Keratinocyte (primary cell): ENCODE results near the gene MED26. TPM values are rescaled to one million over a fixed set of nuclear protein-coding genes. Genes with fewer than 3 reads are reported as not detected.
"Not testable (repeated sequence)": the region's sequence is repeated elsewhere in the genome, so short reads cannot be mapped to it uniquely, and the experiment has no call there.

Experiments
- DNase-seq: peaks from one replicate; pipeline ENCODE4 v3.0.0-alpha.2; 2011; ENCODE audit warnings: low read depth, missing footprints, low spot score
- FAIRE-seq: peaks from 2 replicates; lab custom pipeline; 2011; peaks lifted over from hg19 to GRCh38; lab: Jason Lieb, UNC
- H2AFZ ChIP-seq: 2 replicates; pipeline ENCODE4 v1.6.0; 2012; ENCODE audit warnings: low read length, control low read depth, inconsistent platforms; ENCODE audit not compliant: control insufficient read depth
- H3K27ac ChIP-seq: 2 replicates; pipeline ENCODE4 v1.5.1; 2011; ENCODE audit warnings: low read length; ENCODE audit not compliant: control insufficient read depth, insufficient read depth
- H3K27me3 ChIP-seq: 3 replicates; pipeline ENCODE4 v1.6.0; 2011; ENCODE audit warnings: low read length; ENCODE audit not compliant: control insufficient read depth, insufficient read depth; ENCODE audit errors: extremely low read depth
- H3K36me3 ChIP-seq, 2 experiments: 2 replicates in 1 of 2; 3 replicates in 1 of 2; pipeline ENCODE4 v1.5.1; 2011; ENCODE audit warnings: low read length in 2 of 2, mild to moderate bottlenecking in 1 of 2; ENCODE audit not compliant: control insufficient read depth in 2 of 2, insufficient read depth in 2 of 2; ENCODE audit errors: extremely low read depth in 1 of 2
- H3K4me1 ChIP-seq: 3 replicates; pipeline ENCODE4 v1.5.1; 2011; ENCODE audit warnings: low read length; ENCODE audit not compliant: control insufficient read depth, insufficient read depth; ENCODE audit errors: extremely low read depth
- H3K4me2 ChIP-seq: 3 replicates; pipeline ENCODE4 v1.6.0; 2011; ENCODE audit warnings: low read depth, low read length; ENCODE audit not compliant: control insufficient read depth, insufficient read depth; ENCODE audit errors: extremely low read depth
- H3K4me3 ChIP-seq, 3 experiments: fragments of 200-600 bp in 1 of 3; sonication (generic) in 1 of 3; 2 replicates in 2 of 3; 3 replicates in 1 of 3; pipeline ENCODE4 v1.5.1; 2011 to 2016; ENCODE audit warnings: low read length in 3 of 3, mild to moderate bottlenecking in 3 of 3, control low read depth in 2 of 3, inconsistent platforms in 1 of 3, low read depth in 1 of 3, mixed read lengths in 1 of 3, mixed run types in 1 of 3, moderate library complexity in 1 of 3; ENCODE audit not compliant: control insufficient read depth in 2 of 3, insufficient read depth in 2 of 3; ENCODE audit errors: extremely low read depth in 1 of 3
- H3K79me2 ChIP-seq: 2 replicates; pipeline ENCODE4 v1.6.0; 2012; ENCODE audit warnings: low read length; ENCODE audit not compliant: control insufficient read depth, insufficient read depth
- H3K9ac ChIP-seq: 3 replicates; pipeline ENCODE4 v1.6.0; 2011; ENCODE audit warnings: low read length; ENCODE audit not compliant: control insufficient read depth, insufficient read depth; ENCODE audit errors: extremely low read depth
- H3K9me1 ChIP-seq: 3 replicates; pipeline ENCODE4 v1.6.0; 2011; ENCODE audit warnings: low read length; ENCODE audit not compliant: control insufficient read depth, insufficient read depth; ENCODE audit errors: extremely low read depth
- H3K9me3 ChIP-seq: 2 replicates; pipeline ENCODE4 v1.5.1; 2012; ENCODE audit warnings: low read depth, low read length; ENCODE audit not compliant: control insufficient read depth
- H4K20me1 ChIP-seq: 3 replicates; pipeline ENCODE4 v1.6.0; 2011; ENCODE audit warnings: low read length; ENCODE audit not compliant: control insufficient read depth, insufficient read depth; ENCODE audit errors: extremely low read depth
- EZH2 ChIP-seq: IDR thresholded peaks from one replicate; pipeline ENCODE4 v1.6.1; 2012; ENCODE audit warnings: inconsistent platforms, mild to moderate bottlenecking, low read length, moderate library complexity
- dilution Hi-C: fragments of 300-500 bp; cut with MboI; formaldehyde crosslinking; loops from one replicate; pipeline ENCODE4 v1.7.0; 2020; ENCODE audit warnings: low sequenced_read_pairs; ENCODE audit not compliant: extremely low pct_ligation_motif_present
- polyA plus RNA-seq, 5 experiments: library from polyadenylated mRNA; depleted of rRNA in 3 of 5; stranded (reverse) in 3 of 5; stranded (forward) in 1 of 5; unstranded in 1 of 5; fragments of >200 nt; gene quantifications; 1 replicate in 1 of 5; 2 replicates in 3 of 5; 3 replicates in 1 of 5; pipeline versions ENCODE4 v1.2.1 to v1.2.3, GENCODE V29; 2011 to 2012; ENCODE audit warnings: missing spikeins in 2 of 5, low read depth in 1 of 5, low replicate concordance in 1 of 5
- TF ChIP-seq, protein P1 (sequence below), 3 experiments: IDR thresholded peaks in 1 of 3; conservative IDR thresholded peaks in 1 of 3; optimal IDR thresholded peaks in 1 of 3; 2 replicates in 2 of 3; 3 replicates in 1 of 3; pipeline versions ENCODE3 to v1.5.1; 2011; ENCODE audit warnings: low read length in 3 of 3, mild to moderate bottlenecking in 3 of 3, moderate library complexity in 2 of 3, control low read depth in 1 of 3, inconsistent platforms in 1 of 3; ENCODE audit not compliant: insufficient read depth in 2 of 3; ENCODE audit errors: extremely low read depth in 1 of 3

Gene MED26
- polyA plus RNA-seq, 1 donor (not counting 4 experiments of a cell fraction or from before 2014, with no cell fraction given) = 4.7 TPM

DNA sequence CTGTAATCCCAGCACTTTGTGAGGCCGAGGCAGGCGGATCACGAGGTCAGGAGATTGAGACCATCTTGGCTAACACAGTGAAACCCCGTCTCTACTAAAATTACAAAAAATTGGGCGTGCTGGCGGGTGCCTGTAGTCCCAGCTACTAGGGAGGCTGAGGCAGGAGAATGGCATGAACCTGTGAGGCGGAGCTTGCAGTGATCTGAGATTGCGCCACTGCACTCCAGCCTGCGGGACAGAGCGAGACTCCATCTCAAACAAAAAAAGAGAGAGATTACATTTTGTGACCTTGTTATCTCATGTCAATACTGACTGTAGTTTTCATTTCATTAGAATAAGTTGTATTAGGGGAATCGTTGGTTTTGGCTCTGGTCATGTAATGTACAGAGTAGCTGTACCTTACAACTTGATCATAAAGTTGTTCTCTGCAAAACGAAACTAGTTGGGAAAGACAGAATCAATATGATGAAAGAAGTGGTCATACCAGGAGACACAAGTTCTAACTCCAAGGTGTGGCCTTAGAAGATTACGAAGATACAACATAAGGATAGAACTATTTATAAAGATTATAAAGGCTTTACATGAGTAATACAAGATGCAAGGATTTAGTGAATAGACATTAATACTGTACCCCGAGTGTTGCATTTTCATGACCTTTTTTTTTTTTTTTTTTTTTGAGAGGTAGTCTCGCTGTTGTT lies 48.2 kb upstream of the MED26 start:
- Histone ChIP-seq H3K4me1 (peaks cover 3% of the 10 kb centered on the region), H3K36me3 (peaks cover 0 to 4% of the 10 kb centered on the region in 2 experiments), H3K9ac (no peak overlapping the region), H3K27ac (no peak overlapping the region), H3K9me1 (no peaks in the 10 kb centered on the region), H3K4me2 (no peak overlapping the region), H3K79me2 (no peaks in the 10 kb centered on the region), H4K20me1 (no peaks in the 10 kb centered on the region), H3K9me3 (no peaks in the 10 kb centered on the region), H2AFZ (no peak overlapping the region), H3K4me3 (no peak overlapping the region), H3K27me3 (no peaks in the 10 kb centered on the region)
- TF ChIP-seq, protein P1, sequence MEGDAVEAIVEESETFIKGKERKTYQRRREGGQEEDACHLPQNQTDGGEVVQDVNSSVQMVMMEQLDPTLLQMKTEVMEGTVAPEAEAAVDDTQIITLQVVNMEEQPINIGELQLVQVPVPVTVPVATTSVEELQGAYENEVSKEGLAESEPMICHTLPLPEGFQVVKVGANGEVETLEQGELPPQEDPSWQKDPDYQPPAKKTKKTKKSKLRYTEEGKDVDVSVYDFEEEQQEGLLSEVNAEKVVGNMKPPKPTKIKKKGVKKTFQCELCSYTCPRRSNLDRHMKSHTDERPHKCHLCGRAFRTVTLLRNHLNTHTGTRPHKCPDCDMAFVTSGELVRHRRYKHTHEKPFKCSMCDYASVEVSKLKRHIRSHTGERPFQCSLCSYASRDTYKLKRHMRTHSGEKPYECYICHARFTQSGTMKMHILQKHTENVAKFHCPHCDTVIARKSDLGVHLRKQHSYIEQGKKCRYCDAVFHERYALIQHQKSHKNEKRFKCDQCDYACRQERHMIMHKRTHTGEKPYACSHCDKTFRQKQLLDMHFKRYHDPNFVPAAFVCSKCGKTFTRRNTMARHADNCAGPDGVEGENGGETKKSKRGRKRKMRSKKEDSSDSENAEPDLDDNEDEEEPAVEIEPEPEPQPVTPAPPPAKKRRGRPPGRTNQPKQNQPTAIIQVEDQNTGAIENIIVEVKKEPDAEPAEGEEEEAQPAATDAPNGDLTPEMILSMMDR (optimal IDR thresholded peaks at IDR 0.05 in 1 of 3, IDR thresholded peaks at IDR 0.05 in 1 of 3, conservative IDR thresholded peaks at IDR 0.05 in 1 of 3; ENCODE audit: extremely low read depth in 1 of 3, insufficient read depth in 2 of 3, low read length in 3 of 3) = no peak
- no peak for TF ChIP-seq EZH2
- FAIRE-seq (no peak), DNase-seq (no peak)
- dilution Hi-C loops = no loop called here

DNA sequence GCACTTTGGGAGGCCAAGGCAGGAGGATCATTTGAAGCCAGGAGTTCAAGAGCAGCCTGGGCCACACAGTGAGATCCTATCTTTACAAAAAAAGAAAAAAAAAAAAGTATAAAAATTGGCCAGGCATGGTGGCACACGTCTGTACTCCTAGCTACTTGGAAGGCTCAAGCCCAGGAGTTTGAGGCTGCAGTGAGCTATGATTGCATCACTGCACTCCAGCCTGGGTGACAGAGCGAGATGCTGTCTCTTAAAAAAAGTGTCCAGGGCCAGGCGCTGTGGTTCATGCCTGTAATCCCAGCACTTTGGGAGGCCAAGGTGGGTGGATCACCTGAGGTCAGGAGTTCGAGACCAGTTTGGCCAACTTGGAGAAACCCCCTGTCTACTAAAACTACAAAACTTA lies 45.8 kb upstream of the MED26 start:
- H3K27ac ChIP-seq, FAIRE-seq, dilution Hi-C loops, H3K4me3 ChIP-seq, H3K9ac ChIP-seq, H3K9me3 ChIP-seq, H3K4me2 ChIP-seq, H3K4me1 ChIP-seq, H3K36me3 ChIP-seq, H4K20me1 ChIP-seq, H3K79me2 ChIP-seq, DNase-seq, H3K9me1 ChIP-seq, H3K27me3 ChIP-seq, H2AFZ ChIP-seq: not testable (repeated sequence)

DNA sequence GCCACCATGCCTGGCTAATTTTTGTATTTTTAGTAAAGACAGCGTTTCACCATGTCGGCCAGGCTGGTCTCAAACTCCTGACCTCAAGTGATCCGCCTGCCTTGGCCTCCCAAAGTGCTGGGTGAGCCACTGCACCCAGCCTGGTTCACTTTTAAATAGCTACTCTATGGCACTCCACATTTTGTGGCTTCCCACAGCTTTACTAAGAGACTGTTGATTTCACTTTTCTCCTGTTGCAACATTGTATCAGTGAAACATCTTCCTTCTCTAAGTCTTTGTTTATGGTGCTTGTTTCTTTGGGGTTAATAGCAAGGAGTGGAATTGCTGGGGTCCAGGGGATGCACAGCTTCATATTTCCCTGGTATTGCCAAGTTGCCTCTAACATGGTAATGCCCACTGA lies 45.2 kb upstream of the MED26 start:
- Histone ChIP-seq H2AFZ (no peak overlapping the region), H3K4me1 (peaks cover 3% of the 10 kb centered on the region), H3K9me1 (no peaks in the 10 kb centered on the region), H3K27me3 (no peaks in the 10 kb centered on the region), H3K36me3 (no peaks in the 10 kb centered on the region), H4K20me1 (no peaks in the 10 kb centered on the region), H3K4me3 (no peak overlapping the region), H3K79me2 (no peaks in the 10 kb centered on the region), H3K27ac (no peak overlapping the region), H3K4me2 (no peak overlapping the region), H3K9ac (no peak overlapping the region), H3K9me3 (no peaks in the 10 kb centered on the region)
- TF ChIP-seq EZH2 = no peak
- DNase-seq (no peak), FAIRE-seq (no peak)
- dilution Hi-C loops = no loop called here
